Subcutaneous preadipocyte (primary cell): ENCODE measurements around the gene KLF1. TPM values are rescaled to one million over a fixed set of nuclear protein-coding genes. Genes with fewer than 3 reads are reported as not detected.

ENCODE experiments used
- small RNA-seq: library from RNA; depleted of rRNA; stranded (forward); fragments of <200 nt; gene quantifications from one replicate; pipeline ENCODE3, GENCODE V24; 2012
- total RNA-seq: library from RNA; depleted of rRNA; stranded (reverse); fragments of >200 nt; gene quantifications from 2 replicates; pipeline ENCODE4 v1.2.3, GENCODE V29; 2012

The KLF1 gene
- 0.37 TPM in 1 of 2 replicates, not detected in the other for total RNA-seq

GRCh38 chr19:12886969-12887747 is at the start of gene KLF1:
TSS of gene KLF1 (minus strand) at chr19:12887201. CDS start at chr19:12887140, 61 bp downstream.

GRCh38 chr19:12933287-12934072 is 46.5 kb upstream of the KLF1 start, which contains the start of gene FARSA:
TSS of gene FARSA (minus strand) at chr19:12933711. CDS start at chr19:12933696, 15 bp downstream.

GRCh38 chr19:12890787-12891552 is 4.0 kb upstream of the KLF1 start, which contains the start of gene GCDH:
TSS of gene GCDH (plus strand) at chr19:12891160. CDS start at chr19:12891305, 145 bp downstream.

GRCh38 chr19:12881172-12881808 is 5.7 kb downstream of the KLF1 start, which contains the start of gene DNASE2:
TSS of gene DNASE2 (minus strand) at chr19:12881449. CDS start at chr19:12881375, 74 bp downstream.

GRCh38 chr19:12838182-12838885 is 48.7 kb downstream of the KLF1 start, which contains the start of gene MAST1:
TSS of gene MAST1 (plus strand) at chr19:12838515. CDS start at chr19:12838573, 58 bp downstream.

GRCh38 chr19:12834566-12834943 is 52.4 kb downstream of the KLF1 start, which contains the start of gene RTBDN:
TSS of gene RTBDN (minus strand) at chr19:12834579. CDS start at chr19:12829979, 4,600 bp downstream.

Small RNAs within 50 kb of the gene (small RNA-seq; reads per million reads assigned to genes)
- gene MIR5695 = 0.25 reads per million
- not detected for gene MIR6794

Other genes starting within 250 kb of the KLF1 start
- 27.4 and 41.2 TPM in 2 replicates for gene MAN2B1, start 220.5 kb downstream of the KLF1 start, total RNA-seq
- gene WDR83, start 220.4 kb downstream of the KLF1 start, total RNA-seq = 5.9 and 6.3 TPM in 2 replicates
- gene DHPS, start 205.3 kb downstream of the KLF1 start, total RNA-seq = 59.2 and 60.0 TPM in 2 replicates
- not detected in 2 replicates for gene GNG14, start 199.2 kb downstream of the KLF1 start, total RNA-seq
- gene FBXW9, start 190.6 kb downstream of the KLF1 start, total RNA-seq = 18.2 and 23.5 TPM in 2 replicates
- gene TNPO2, start 163.3 kb downstream of the KLF1 start, total RNA-seq = 43.0 and 54.0 TPM in 2 replicates
- 131 and 163 TPM in 2 replicates for gene TRIR, start 152.5 kb downstream of the KLF1 start, total RNA-seq
- 92.7 and 97.0 TPM in 2 replicates for gene GET3, start 149.7 kb downstream of the KLF1 start, total RNA-seq
- not detected in 2 replicates for gene BEST2, start 135.4 kb downstream of the KLF1 start, total RNA-seq
- 6.8 and 7.7 TPM in 2 replicates for gene HOOK2, start 111.6 kb downstream of the KLF1 start, total RNA-seq
- 53.4 and 101 TPM in 2 replicates for gene JUNB, start 95.7 kb downstream of the KLF1 start, total RNA-seq
- gene PRDX2, start 85.4 kb downstream of the KLF1 start, total RNA-seq = 91.5 and 105 TPM in 2 replicates
- gene THSD8, start 85.1 kb downstream of the KLF1 start, total RNA-seq = not detected in 2 replicates
- 33.6 and 41.9 TPM in 2 replicates for gene RNASEH2A, start 80.6 kb downstream of the KLF1 start, total RNA-seq
- not detected in 2 replicates for gene RTBDN, start 52.6 kb downstream of the KLF1 start, total RNA-seq
- 0.20 TPM in 1 of 2 replicates, not detected in the other for gene MAST1, start 48.7 kb downstream of the KLF1 start, total RNA-seq
- gene DNASE2, start 5.8 kb downstream of the KLF1 start, total RNA-seq = 13.5 and 14.0 TPM in 2 replicates
- 28.7 and 37.8 TPM in 2 replicates for gene GCDH, start 4.0 kb upstream of the KLF1 start, total RNA-seq
- 0.20 and 0.73 TPM in 2 replicates for gene SYCE2, start 32.1 kb upstream of the KLF1 start, total RNA-seq
- gene FARSA, start 46.5 kb upstream of the KLF1 start, total RNA-seq = 73.5 and 89.5 TPM in 2 replicates
- 1,887 and 1,968 TPM in 2 replicates for gene CALR, start 51.4 kb upstream of the KLF1 start, total RNA-seq
- 121 and 125 TPM in 2 replicates for gene RAD23A, start 58.7 kb upstream of the KLF1 start, total RNA-seq
- gene GADD45GIP1, start 70.0 kb upstream of the KLF1 start, total RNA-seq = 20.5 and 21.7 TPM in 2 replicates
- not detected in 2 replicates for gene DAND5, start 82.4 kb upstream of the KLF1 start, total RNA-seq
- gene NFIX, start 108.3 kb upstream of the KLF1 start, total RNA-seq = 66.5 and 73.9 TPM in 2 replicates
- 0.73 and 0.98 TPM in 2 replicates for gene LYL1, start 215.7 kb upstream of the KLF1 start, total RNA-seq
- gene TRMT1, start 229.5 kb upstream of the KLF1 start, total RNA-seq = 35.3 and 39.9 TPM in 2 replicates
- gene NACC1, start 231.1 kb upstream of the KLF1 start, total RNA-seq = 78.6 and 111 TPM in 2 replicates